Thyroid gland (tissue), 4 donors: ENCODE data around the gene ANTXRL. TPM values are rescaled to one million over a fixed set of nuclear protein-coding genes. Genes with fewer than 3 reads are reported as not detected.

Source experiments
- DNase-seq, 2 donors: peaks; one replicate each; pipeline ENCODE4 v3.0.0-alpha.2; 2019
- H3K27ac ChIP-seq, 3 donors: fragments of 200-600 bp; sonication (generic); 1 replicate in 2 of 3; 2 replicates in 1 of 3; pipeline ENCODE4 v1.5.1; 2016 to 2019; ENCODE audit warnings: mild to moderate bottlenecking in 1 of 3, moderate library complexity in 1 of 3
- H3K27me3 ChIP-seq: fragments of 200-600 bp; sonication (generic); one replicate; pipeline ENCODE4 v1.5.1; 2019
- H3K36me3 ChIP-seq, 2 donors: fragments of 200-600 bp; sonication (generic); one replicate each; pipeline ENCODE4 v1.5.1; 2016 to 2019
- H3K4me1 ChIP-seq, 2 donors: fragments of 200-600 bp; sonication (generic); one replicate each; pipeline ENCODE4 v1.5.1; 2017 to 2019
- H3K4me3 ChIP-seq, 3 donors: fragments of 200-600 bp; sonication (generic); replicated peaks in 1 of 3; 1 replicate in 2 of 3; 2 replicates in 1 of 3; pipeline ENCODE4 v1.5.1; 2016; ENCODE audit warnings: mild to moderate bottlenecking in 1 of 3
- H3K9me3 ChIP-seq: fragments of 200-600 bp; sonication (generic); one replicate; pipeline ENCODE4 v1.5.1; 2017
- POLR2A ChIP-seq, 2 donors: fragments of 450-650 bp; IDR thresholded peaks; one replicate each; pipeline ENCODE4 v1.6.1; 2017; ENCODE audit warnings: antibody characterized with exemption in 2 of 2, mild to moderate bottlenecking in 2 of 2, moderate library complexity in 1 of 2
- WGBS, 2 donors: methylation state at CpG; one replicate each; pipeline ENCODE4 v1.1.5; 2017; 5-methylcytosine and 5-hydroxymethylcytosine counted together
- intact Hi-C: fragments of 100-400 bp; cut with DNase I; formaldehyde crosslinking; loops from one replicate; pipeline ENCODE4 v1.15.1; 2023
- total RNA-seq, 4 donors: library from RNA; depleted of rRNA; stranded (reverse); fragments of >200 nt; gene quantifications; one replicate each; pipeline ENCODE4 v1.2.3, GENCODE V29; 2016
- TF ChIP-seq, protein P1 (sequence below), 6 experiments: fragments of 200-600 bp in 3 of 6; fragments of 450-650 bp in 3 of 6; sonication (generic) in 3 of 6; IDR thresholded peaks; one replicate each; pipeline ENCODE4 v1.5.1; 2016 to 2019; ENCODE audit warnings: antibody characterized with exemption in 6 of 6, mild to moderate bottlenecking in 2 of 6, inconsistent platforms in 1 of 6, moderate library complexity in 1 of 6

The ANTXRL gene
- total RNA-seq, 4 donors from 2014 or later: not detected

DNA sequence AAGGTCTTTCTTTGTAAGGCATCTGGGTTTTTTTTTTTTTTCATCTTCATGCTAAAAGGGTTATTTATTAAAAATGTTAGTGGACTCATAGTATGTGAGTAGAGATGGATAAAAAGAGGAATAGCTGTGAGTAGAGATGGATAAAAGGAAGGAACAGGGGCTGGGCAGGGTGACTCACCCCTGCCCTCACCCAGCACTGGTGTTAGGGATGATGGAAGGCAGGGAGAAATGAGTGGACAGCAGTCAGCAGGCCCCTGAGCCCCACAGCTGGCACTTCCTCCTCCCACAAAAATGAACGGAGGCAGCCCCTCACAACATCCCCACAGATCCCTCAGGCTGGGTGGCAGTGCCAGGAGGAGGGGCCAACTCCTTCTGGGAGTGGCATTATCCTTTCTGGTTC lies 39.3 kb downstream of the ANTXRL start:
- Histone ChIP-seq H3K27me3 (no peaks in the 10 kb centered on the region), H3K4me1 (no peaks in the 10 kb centered on the region), H3K36me3 (no peaks in the 10 kb centered on the region), H3K4me3 (no peak overlapping the region), H3K27ac (no peak overlapping the region), H3K9me3 (no peaks in the 10 kb centered on the region)
- TF ChIP-seq, protein P1, sequence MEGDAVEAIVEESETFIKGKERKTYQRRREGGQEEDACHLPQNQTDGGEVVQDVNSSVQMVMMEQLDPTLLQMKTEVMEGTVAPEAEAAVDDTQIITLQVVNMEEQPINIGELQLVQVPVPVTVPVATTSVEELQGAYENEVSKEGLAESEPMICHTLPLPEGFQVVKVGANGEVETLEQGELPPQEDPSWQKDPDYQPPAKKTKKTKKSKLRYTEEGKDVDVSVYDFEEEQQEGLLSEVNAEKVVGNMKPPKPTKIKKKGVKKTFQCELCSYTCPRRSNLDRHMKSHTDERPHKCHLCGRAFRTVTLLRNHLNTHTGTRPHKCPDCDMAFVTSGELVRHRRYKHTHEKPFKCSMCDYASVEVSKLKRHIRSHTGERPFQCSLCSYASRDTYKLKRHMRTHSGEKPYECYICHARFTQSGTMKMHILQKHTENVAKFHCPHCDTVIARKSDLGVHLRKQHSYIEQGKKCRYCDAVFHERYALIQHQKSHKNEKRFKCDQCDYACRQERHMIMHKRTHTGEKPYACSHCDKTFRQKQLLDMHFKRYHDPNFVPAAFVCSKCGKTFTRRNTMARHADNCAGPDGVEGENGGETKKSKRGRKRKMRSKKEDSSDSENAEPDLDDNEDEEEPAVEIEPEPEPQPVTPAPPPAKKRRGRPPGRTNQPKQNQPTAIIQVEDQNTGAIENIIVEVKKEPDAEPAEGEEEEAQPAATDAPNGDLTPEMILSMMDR (IDR thresholded peaks at IDR 0.05): no peak
- TF ChIP-seq POLR2A (IDR thresholded peaks at IDR 0.05): no peak
- no peak for DNase-seq
- intact Hi-C loops: no loop called here
- WGBS, 2 donors: 40 to 83% methylated on average over 1 of the region's 1 CpG

- no peaks in the 10 kb centered on the region for H3K9me3 ChIP-seq
- no peak for TF ChIP-seq POLR2A (IDR thresholded peaks at IDR 0.05)
- TF ChIP-seq, protein P1 (IDR thresholded peaks at IDR 0.05): no peak
- WGBS, 2 donors: 97% methylated on average over 4 of the region's 4 CpGs
- H3K27ac ChIP-seq: no peak overlapping the region
- no peaks in the 10 kb centered on the region for H3K4me1 ChIP-seq
- no peak for DNase-seq
- H3K4me3 ChIP-seq: no peak overlapping the region
- intact Hi-C loops: no loop called here
- H3K27me3 ChIP-seq: no peaks in the 10 kb centered on the region
- H3K36me3 ChIP-seq: no peaks in the 10 kb centered on the region
These were observed 40.2 kb downstream of the ANTXRL start for GRCh38 chr10:46326971-46327370.

DNA sequence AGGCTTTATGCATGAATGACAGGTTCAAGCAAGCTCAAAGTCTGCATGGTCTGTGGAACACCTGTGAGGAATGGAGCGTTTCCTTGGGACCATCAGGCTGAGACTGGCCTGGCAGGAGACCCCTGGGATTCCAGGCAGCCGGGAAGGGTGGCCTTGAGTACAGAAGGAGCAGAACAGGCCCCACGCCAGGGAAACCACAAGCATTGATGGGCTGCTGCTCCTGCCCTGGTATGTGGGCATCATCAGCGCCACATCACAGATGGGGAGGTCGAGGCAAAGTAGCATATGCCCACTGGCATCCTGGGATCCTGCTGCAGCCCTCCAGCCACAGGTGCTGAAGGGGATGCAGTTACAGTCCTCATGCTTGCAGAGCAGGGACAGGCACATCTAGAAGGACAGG lies 40.9 kb downstream of the ANTXRL start:
- intact Hi-C loops: no loop called here
- Histone ChIP-seq H3K36me3 (no peaks in the 10 kb centered on the region), H3K27ac (no peak overlapping the region), H3K4me3 (no peak overlapping the region), H3K4me1 (no peaks in the 10 kb centered on the region), H3K9me3 (no peaks in the 10 kb centered on the region), H3K27me3 (no peaks in the 10 kb centered on the region)
- DNase-seq: no peak
- 60 to 89% methylated on average over 1 to 5 of the region's 5 CpGs for WGBS, 2 donors
- no peak for TF ChIP-seq POLR2A (IDR thresholded peaks at IDR 0.05)
- TF ChIP-seq, protein P1 (IDR thresholded peaks at IDR 0.05): no peak

DNA sequence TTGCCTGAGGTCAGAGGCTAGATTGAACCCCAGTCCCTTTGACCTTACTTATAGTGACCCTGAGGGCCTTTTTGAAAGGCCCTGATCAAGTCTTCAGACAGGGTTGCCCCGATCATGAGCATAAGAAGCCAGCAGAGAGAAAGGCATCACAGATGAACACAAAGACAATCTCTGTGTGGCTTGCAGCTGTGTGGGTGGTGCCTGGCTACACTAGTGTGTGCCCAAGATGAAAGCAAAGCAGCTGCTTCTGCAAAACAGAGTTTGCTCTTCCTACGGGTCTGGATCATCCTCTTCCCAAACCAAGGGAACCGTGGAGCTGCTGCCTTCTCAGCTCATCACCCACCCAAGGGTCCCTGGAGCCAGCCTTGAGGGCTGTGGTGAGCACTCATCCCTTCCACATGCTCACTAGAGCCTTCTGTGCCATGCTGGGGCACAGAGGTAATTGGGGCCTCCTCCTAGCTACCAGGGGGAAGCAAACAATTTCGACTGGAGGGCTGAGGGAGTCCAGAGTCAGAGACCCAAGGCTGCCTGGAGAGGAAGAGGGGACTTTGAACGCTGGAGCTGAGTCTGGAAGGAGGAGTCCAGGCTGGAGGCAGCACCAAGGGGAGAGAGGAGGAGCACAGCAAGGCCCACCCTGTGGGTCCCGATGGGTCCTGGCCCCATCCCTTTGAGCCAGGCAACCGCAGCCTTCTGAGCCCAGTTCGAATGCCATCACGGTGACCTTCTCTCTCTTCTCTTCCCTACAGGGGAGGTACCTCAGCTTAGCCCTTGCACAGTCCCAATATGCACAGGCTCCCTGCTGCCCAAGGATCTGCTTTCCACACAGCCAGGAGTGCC lies 42.3 kb downstream of the ANTXRL start:
- no peaks in the 10 kb centered on the region for H3K36me3 ChIP-seq
- intact Hi-C loops: no loop called here
- H3K4me3 ChIP-seq: no peak overlapping the region
- H3K27me3 ChIP-seq: no peaks in the 10 kb centered on the region
- no peak overlapping the region for H3K27ac ChIP-seq
- DNase-seq: no peak
- H3K4me1 ChIP-seq: no peaks in the 10 kb centered on the region
- H3K9me3 ChIP-seq: no peaks in the 10 kb centered on the region
- TF ChIP-seq, protein P1 (IDR thresholded peaks at IDR 0.05): no peak
- TF ChIP-seq POLR2A (IDR thresholded peaks at IDR 0.05): no peak
- WGBS, 2 donors: 82 to 83% methylated on average over 7 to 9 of the region's 9 CpGs

GRCh38 chr10:46329690-46330016 lies 42.9 kb downstream of the ANTXRL start:
- Histone ChIP-seq H3K4me3 (no peak overlapping the region), H3K4me1 (no peaks in the 10 kb centered on the region), H3K36me3 (no peaks in the 10 kb centered on the region), H3K27ac (no peak overlapping the region), H3K9me3 (no peaks in the 10 kb centered on the region), H3K27me3 (no peaks in the 10 kb centered on the region)
- no peak for DNase-seq
- WGBS, 2 donors: 50 to 70% methylated on average over 6 to 8 of the region's 8 CpGs
- TF ChIP-seq, protein P1 (IDR thresholded peaks at IDR 0.05): no peak
- no peak for TF ChIP-seq POLR2A (IDR thresholded peaks at IDR 0.05)
- intact Hi-C loops: no loop called here
